ENCODE measurements around the gene SAE1.
A peak's percentile ranks its signal among the peaks of the same experiment; 100 is the strongest.
"Not testable (repeated sequence)": the region's sequence is repeated elsewhere in the genome, so short reads cannot be mapped to it uniquely, and the experiment has no call there.

Gene SAE1

GRCh38 chr19:47241919-47242577, 111.4 kb downstream of the SAE1 start:
- no peak for DNase-seq

- no peak for DNase-seq
Observed at GRCh38 chr19:47243364-47243775, 112.7 kb downstream of the SAE1 start.

DNA sequence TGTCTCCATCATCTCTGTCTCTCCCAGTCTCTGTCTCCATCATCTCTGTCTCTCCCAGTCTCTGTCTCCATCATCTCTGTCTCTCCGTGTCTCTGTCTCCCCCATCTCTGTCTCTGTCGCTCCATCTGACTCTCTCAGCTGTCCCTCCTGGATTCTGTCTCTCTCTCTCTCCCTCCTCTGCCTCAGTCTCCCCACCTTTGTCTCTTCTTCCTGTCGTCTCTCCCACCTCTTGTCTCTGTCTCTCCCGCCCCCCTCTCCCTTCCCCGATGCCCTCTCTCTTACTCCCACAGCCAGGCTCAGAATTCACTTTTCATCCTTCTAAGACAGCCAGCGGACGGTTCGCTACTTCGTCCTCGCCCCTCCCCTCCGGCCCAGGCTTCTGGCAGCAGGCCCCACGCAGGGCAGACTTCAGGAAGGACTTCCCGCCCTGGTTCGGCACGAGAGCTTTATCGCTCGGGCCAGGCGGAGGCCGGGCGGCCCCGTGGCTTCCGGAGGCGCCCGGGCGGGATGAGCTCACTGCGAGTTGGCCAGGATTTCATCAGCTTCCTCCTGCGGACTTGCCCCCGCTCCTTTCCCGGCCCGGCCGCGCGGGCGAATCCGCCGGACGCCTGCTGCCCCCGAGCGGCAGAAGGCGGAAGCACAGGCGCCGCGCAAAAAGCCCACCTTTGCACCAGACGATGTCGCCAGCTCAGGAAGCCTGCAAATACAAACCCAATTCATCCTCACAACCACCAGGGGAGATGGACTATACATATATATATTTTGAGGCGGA, 113.3 kb downstream of the SAE1 start:
- peak; percentile 93 for DNase-seq

DNA sequence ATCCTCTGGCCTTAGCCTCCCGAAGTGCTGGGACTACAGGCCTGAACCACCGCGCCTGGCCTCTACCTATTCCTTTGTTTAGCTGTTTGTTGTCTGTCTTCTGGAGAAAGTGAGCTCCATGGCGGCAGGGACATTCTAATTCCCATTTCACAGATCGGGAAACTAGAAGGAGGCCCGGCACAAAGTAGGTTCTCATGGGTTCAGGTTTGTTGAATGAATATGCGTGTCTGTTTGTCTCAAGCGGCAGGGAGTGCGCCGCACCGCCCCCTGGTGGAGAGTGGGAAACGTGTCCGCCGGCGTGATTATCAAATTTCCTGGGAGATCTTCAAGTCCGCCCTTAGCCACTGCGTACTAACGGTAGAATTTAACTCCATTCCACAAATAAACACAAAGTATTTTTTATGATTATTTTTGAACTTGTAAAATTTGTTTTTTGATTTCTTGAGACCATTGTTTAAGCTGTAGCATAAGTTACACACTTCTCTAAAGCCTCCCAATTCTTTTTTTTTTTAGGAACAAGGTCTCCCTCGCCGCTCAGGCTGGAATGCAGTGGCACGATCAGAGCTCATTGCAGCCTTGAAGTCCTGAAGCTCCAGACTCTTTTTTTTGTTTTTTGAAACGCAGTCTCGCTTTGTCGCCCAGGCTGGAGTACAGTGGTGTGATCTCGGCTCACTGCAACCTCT, 116.8 kb downstream of the SAE1 start:
- peak; percentile 37 to 53 for DNase-seq

DNA sequence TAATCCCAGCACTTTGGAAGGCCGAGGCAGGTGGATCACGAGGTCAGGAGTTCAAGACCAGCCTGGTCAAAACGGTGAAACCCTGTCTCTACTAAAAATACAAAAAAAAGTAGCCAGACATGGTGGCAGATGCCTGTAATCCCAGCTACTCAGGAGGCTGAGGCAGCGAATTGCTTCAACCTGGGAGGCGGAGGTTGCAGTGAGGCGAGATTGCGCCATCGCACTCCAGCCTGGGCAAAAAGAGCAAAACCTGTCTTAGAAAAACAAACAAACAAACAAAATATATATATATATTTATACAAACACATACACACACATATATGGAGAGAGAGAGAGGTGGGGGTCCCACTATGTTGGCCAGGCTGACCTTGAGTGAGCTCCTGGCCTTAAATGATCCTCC, 122.4 kb downstream of the SAE1 start:
- not testable (repeated sequence) for DNase-seq

- no peak for DNase-seq
Observed at GRCh38 chr19:47253467-47253881, 122.8 kb downstream of the SAE1 start.

GRCh38 chr19:47253970-47254369, 123.3 kb downstream of the SAE1 start:
- no peak for DNase-seq

DNA sequence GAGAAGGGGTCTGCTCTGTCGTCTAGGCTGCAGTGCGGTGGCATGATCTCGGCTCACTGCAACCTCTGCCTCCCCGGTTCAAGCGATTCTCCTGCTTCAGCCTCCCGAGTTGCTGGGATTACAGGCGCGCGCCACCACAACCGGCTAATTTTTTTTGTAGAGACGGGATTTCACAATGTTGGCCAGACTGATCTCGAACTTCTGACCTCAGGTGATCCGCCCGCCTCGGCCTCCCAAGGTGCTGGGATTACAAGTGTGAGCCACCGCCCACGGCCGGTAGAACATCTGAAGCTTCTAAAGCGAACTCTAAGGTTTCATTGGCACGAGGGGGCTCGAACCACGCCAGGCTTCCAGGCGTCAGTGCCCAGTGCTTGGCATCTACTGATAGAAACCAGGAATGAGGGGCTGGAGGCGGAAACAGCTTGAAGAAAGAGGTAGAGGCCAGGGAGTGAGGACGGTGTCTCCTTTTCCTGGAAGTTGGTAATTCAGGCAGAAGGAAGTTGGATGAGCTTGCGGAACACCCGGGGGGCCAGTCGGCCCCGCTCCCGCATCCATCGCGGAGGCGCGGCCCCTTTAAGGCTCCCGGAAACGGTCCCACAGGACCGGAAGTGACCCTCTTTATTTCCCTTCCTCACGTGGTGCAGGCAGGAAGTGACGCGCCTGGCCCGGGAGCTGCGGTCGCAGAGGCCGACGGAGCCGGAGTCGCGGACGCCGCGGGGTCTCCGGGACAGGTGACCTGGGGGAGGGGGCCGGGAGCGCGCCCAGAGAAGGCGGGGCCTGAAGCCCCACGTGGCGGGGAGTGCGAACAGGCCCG, 125.5 kb downstream of the SAE1 start, which contains the start of gene CCDC9:
CCDC9 (plus strand) TSS at position 647 of the 814 bp plus-strand sequence. CDS start 1,876 bp downstream, outside the sequence.
- peak; percentile 79 to 81 for DNase-seq

DNA sequence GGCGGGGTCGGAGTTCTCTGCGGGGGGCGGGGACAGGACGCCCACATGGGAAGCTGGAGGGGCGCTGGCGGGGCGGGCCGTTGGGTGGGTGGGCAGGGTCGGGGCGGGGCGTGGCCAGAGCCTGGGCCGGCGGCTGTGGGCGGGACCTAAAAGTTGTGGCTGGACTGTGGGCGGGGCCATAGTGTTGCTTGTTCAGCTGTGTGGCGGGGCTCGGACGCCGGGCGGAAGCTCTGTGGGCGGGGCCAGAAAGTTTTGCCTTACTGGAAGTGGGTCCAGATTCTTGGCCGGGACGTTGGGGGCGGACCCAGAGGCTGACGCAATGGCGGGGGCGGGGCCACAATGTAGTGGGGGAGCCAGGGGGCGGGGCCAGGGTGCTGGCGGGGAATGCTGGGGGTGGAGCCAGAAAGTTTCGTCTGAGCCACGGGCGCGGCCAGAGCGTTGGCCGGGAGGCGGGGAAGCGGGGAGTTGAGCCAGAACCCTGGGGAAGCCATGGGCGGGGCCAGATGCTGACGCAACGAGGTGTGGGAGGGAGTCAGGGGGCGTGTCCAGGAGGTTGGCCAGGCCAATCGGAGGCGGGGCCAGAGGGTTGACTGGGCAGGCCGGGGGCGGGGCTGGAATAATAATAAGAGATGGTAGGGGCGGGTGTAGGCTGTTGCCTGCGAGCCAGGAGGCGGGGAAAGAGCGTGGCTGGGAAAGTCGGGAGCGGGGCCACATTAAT, 126.2 kb downstream of the SAE1 start:
- peak; percentile 99 for DNase-seq

DNA sequence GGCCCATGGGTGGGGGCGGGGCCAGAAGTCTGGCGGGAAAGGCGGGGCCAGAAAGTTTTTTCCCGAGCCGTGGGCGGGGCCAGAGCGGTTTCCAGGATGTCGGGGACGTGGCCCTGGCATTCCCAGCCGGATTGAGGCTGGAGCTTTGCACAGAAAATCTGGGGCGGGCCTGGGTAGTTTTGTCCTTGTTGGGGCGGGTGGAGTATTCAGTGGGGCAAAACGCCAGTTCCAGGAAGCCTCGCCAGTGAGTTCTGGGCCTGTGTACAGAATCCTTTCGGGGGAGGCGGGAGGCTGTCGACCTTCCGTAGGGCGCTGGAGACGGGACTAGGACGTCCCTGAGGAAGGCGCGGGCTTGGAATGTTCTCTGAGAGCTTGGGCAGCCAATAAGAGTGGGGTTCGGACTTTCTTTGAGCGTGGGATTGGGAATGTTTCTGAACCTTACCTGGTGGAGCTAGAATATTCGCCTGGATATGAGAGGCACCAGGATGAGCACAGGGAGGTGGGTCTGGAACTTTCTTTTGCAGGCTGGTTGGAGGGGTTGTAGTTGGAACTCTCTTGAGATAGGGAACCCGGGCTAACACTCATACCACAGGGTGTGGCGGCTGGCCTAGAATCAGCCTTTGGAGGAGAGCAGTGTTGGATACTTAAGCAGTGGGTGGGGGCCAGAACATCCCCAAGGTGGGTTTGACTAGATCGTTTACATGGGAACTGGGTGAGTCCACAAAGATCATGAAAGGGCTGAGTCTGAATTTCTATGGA, 127.0 kb downstream of the SAE1 start:
- peak in 1 of 2 experiments; percentile 52 for DNase-seq

DNA sequence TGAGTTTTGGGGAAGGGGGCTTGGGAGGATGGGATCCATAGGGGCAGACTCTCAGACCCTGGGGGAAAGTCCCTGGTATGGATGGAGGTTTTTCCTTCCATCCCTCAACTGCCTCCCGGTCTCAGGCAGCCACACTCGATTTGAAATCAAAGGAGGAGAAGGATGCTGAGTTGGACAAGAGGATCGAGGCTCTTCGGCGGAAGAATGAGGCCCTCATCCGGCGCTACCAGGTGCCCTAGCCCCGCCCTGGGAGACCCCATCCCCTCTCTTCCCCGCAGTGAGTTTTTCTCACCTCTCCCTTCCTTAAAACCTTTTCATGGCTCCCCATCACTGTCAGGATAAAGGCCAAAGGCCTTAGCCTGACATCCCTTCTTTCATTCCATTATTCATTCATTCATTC, 127.8 kb downstream of the SAE1 start:
- no peak for DNase-seq

DNA sequence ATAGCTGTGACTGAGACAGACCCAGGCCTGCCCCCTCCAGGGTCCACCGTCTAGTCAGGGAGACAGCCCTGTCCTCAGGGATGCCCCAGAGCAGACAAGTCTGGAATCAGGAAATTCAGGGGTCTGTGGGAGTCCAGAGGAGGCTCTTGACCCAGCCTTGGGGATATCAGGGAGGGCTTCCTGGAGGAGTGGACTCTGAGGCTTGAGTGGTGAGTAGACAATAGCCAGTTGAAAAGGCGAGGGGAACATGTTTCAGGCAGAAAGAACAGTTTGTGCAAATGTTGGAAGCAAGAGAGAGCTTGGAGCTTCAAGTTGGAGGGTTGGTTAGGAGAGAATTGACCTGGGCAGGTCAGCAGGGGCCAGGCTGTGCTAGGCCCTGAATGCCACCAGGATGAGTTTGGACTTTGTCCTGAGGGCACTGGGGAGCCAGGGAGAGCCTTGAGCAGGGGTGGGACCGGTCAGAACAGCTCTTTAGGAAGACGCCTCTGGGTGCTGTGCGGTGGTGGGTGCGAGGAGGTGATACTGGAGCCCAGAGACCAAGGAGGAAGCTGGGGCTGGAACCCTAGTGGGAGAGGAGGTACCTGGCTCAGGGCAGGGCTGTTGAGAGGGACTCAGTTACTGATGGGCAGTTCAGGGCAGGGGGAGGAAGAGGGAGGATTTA, 128.4 kb downstream of the SAE1 start:
- DNase-seq: no peak
